ENCODE data around the gene RASA3. TPM values are rescaled to one million over a fixed set of nuclear protein-coding genes. Genes with fewer than 3 reads are reported as not detected.

Gene RASA3
- total RNA-seq, 2 donors from 2014 or later: 39.4 to 44.1 TPM

DNA sequence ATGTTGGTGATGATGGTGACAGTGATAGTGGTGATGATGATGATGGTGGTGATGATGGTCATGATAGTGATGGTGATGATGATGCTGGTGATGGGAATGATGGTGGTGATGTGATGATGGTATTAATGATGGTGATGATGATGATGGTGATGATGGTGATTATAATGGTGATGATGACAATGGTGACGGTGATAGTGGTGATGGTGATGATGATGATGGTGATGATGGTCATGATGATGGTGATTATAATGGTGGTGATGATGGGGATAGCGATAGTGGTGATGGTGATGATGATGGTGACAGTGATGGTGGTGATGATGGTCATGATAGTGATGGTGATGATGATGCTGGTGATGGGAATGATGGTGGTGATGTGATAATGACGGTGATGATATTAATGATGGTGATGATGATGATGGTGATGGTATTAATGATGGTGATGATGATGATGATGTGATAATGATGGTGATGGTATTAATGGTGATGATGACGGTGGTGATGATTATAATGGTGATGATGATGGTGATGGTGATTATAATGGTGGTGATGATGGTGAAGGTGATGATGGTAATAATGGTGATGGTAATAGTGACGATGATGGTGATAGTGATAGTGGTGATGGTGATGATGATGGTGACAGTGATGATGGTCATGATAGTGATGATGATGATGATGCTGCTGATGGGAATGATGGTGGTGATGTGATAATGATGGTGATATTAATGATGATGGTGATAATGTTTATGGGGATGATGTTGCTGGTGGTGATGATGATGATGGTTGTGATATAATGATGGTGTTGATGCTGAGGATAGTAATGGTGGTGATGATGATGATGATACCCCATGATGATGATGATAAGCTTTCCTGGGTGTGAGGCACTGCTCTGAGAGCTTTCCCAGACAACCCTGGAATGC is 166.2 kb downstream of the RASA3 start:
- Mint-ChIP-seq H3K9me3 (no peaks in the 10 kb centered on the region), H3K36me3 (no peaks in the 10 kb centered on the region), H3K27ac (no peak overlapping the region)
- no peak for ATAC-seq
- no peak for DNase-seq (ENCODE audit: low spot score in 2 of 2)

DNA sequence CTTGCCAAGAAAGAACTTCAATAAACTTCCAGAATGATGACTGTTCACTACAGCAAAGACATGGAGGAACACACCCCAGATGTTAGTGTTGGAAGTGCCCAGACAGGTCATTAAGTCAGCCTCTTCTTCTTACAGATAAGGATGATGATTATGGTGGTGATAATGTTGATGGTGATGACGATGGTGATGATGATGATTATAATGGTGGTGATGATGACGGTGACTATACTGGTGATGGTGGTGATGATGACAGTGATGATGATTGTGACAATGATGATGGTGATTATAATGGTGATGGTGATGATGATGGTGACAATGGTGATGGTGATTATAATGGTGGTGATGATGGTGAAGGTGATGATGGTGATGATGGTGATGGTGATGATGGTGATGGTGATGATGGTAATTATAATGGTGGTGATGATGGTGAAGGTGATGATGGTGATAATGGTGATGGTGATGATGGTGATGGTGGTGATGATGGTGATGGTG is 167.0 kb downstream of the RASA3 start:
- H3K27ac Mint-ChIP-seq: no peak overlapping the region
- DNase-seq (ENCODE audit: low spot score in 2 of 2): no peak

DNA sequence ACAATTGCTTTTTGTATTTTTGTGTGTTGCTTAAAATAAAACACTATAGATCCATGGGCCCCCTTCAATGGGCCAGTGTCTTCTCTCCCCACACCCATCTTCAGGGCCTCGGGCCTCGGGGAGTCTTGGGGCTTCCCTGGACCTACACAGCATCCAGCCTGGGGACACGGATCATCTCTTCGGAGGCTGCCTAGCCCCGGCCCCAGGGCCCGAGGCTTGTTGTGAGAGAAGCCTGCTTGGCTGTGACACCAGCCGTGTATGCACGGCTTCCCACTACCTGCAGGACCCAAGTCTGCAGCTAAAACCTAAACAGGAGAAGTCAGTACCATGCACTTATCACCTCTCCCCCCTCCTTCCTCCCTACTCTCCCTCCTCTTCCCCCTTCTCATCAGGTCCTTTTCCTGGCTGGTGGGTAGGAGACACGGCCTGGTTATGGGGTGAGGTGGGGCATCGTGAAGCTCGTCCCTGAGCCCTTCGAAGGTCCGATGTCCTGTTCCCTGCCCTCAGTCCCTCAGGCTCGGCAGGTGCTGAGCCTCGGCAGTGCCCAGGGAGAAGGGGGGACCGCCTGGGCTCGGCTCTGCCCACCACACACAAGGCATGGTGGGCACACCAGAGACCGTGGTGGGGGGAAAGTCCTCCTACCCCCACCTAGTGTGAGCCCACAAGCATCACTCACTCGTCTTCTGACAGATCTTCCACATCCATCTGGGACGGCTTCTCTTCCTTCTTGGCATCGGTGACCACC is 168.0 kb downstream of the RASA3 start:
- H3K27ac Mint-ChIP-seq: no peak overlapping the region
- peaks cover under 1 to 8% of the 10 kb centered on the region in 2 donors for H3K9me3 Mint-ChIP-seq
- peaks cover 8 to 11% of the 10 kb centered on the region in 2 donors for H3K36me3 Mint-ChIP-seq
- DNase-seq (ENCODE audit: low spot score in 2 of 2): no peak
- no peak for ATAC-seq

More for the DNA sequence above, 167.0 kb downstream of the RASA3 start:
- Mint-ChIP-seq H3K36me3 (peaks cover 2% of the 10 kb centered on the region in 2 donors), H3K9me3 (peaks cover 0 to 2% of the 10 kb centered on the region in 2 donors)
- no peak for ATAC-seq

DNA sequence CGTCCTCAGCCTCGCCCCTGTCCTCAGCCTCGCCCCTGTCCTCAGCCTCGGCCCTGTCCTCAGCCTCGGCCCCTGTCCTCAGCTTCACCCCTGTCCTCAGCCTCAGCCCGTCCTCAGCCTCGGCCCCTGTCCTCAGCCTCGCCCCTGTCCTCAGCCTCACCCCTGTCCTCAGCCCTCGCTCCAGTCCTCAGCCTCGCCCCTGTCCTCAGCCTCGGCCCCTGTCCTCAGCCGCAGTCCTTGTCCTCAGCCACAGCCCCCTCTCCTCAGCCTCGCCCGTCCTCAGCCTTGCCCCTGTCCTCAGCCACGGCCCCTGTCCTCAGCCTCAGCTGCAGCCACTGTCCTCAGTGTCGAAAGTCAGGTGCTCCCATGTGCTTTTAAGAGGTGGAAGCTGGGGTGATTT is 169.0 kb downstream of the RASA3 start:
- ATAC-seq (no peak), DNase-seq (ENCODE audit: low spot score in 2 of 2) (no peak)
- H3K9me3 Mint-ChIP-seq: peaks cover 7 to 16% of the 10 kb centered on the region in 2 donors
- H3K27ac Mint-ChIP-seq: peak overlapping the region in 1 of 2 donors; percentile 56
- H3K36me3 Mint-ChIP-seq: peaks cover 15 to 21% of the 10 kb centered on the region in 2 donors

DNA sequence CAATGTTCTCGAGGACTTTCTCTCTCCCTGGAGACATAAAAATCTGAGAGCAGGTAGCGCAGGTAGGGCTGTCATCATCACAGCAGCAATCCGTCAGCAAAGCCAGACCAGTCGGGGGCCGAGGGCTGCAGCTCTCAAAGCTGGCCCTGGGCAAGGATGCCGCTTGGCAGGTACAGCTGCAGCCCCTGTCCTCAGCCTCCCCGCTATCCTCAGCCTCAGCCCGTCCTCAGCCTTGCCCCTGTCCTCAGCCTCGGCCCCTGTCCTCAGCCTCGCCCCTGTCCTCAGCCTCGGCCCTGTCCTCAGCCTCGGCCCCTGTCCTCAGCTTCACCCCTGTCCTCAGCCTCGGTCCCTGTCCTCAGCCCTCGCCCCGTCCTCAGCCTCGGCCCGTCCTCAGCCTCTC is 169.4 kb downstream of the RASA3 start:
- no peak for DNase-seq (ENCODE audit: low spot score in 2 of 2)
- Mint-ChIP-seq H3K27ac (peak overlapping the region in 1 of 2 donors; percentile 56), H3K9me3 (peaks cover 7 to 20% of the 10 kb centered on the region in 2 donors), H3K36me3 (peaks cover 15 to 25% of the 10 kb centered on the region in 2 donors)
- ATAC-seq: no peak

DNA sequence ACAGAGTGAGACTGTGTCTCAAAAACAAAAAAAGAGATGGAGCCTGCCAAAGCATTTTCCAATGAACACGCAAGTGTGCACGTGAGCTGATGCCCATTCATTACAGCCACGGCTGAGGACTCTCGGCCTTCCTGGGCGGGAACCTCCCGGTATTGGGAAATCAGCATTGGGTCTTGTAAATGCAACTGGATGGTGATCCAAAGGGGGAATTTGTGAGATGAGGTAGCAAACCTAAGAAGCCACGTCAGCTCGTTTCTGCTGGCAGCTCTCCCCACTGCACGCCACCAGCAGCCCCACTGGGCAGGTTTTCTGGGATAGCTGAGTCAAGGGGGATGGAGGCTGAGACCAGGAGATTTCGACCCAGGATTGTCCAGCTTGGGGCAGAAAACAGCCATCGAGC is 170.0 kb downstream of the RASA3 start:
- ATAC-seq (no peak), DNase-seq (ENCODE audit: low spot score in 2 of 2) (no peak)
- peak overlapping the region in 1 of 2 donors; percentile 38 for H3K27ac Mint-ChIP-seq
- peaks cover 15 to 30% of the 10 kb centered on the region in 2 donors for H3K36me3 Mint-ChIP-seq
- peaks cover 7 to 20% of the 10 kb centered on the region in 2 donors for H3K9me3 Mint-ChIP-seq

DNA sequence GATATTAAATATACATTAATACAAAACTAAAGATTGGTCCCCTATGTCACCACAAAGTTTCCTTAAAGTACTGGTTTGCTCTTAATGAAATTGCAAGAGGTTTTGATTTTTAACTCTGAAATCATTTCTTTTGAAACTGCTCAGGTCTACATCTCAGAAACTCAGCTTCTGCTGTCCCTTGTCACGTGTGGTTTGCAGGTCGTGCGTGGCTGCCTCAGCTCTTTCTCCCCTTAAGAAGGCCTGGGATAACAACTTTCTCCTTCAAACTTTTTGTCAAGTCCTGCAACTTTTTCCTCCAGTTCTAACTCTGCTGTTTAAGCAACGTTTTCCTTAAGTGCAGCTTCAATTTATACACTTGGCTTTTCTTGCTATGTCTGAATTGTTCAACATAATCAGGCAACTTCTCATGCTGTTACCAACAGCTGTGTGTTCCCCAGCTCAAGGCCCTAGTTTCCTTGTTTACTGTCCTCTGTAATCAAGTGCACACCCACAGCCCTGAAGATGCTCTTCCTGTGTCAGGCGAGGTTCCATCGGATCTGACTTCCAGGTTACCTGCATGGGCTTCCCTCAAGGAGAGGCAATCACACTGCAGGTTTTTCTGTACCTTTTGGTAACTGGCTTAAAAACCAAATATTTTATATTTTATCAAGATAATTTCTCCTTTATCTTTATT is 172.0 kb downstream of the RASA3 start:
- ATAC-seq (no peak), DNase-seq (ENCODE audit: low spot score in 2 of 2) (no peak)
- H3K9me3 Mint-ChIP-seq: peaks cover 10 to 28% of the 10 kb centered on the region in 2 donors
- peaks cover 30 to 38% of the 10 kb centered on the region in 2 donors for H3K36me3 Mint-ChIP-seq
- H3K27ac Mint-ChIP-seq: no peak overlapping the region

DNA sequence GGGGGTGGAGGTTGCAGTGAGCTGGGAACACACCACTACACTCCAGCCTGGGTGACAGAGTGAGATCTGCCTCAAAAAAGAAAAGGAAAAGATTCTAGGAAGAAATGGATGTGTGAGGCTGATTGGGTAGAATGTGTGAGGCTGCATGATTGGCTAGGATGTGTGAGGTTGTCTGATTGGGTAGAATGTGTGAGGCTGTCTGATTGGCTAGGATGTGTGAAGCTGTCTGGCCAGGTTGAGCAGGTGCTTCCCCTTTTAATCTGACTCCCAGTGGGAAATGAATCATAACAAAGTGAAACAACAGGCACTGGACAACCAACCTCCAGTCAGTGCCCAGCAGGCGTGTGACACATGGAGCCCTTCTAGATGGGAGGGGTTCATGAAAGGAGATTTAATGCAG is 173.2 kb downstream of the RASA3 start:
- peak overlapping the region; percentile 33 to 73 for H3K27ac Mint-ChIP-seq
- H3K36me3 Mint-ChIP-seq: peaks cover 40 to 49% of the 10 kb centered on the region in 2 donors
- peaks cover 10 to 34% of the 10 kb centered on the region in 2 donors for H3K9me3 Mint-ChIP-seq
- peak; percentile 28 to 97 for ATAC-seq
- DNase-seq (ENCODE audit: low spot score in 2 of 2): no peak

DNA sequence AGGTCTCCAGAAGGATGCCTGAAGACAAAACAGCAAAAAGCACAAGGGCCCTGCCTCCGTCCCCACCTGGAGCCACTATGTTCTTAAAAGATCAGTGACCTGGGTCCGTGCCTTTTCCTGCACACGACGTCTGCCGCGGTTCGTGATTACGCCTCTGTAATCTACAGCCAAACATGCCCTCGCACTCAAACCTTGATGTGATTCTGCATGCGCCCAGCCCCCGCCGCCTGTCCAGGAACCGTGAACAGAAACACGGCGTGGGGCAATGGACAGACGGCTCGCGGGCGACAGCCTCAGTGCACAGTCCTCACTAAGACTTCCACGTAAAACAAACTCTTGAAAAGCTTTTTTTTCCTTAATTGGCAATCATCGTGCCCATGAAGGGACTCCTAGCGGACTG is 174.1 kb downstream of the RASA3 start:
- H3K9me3 Mint-ChIP-seq: peaks cover 10 to 34% of the 10 kb centered on the region in 2 donors
- H3K36me3 Mint-ChIP-seq: peaks cover 40 to 49% of the 10 kb centered on the region in 2 donors
- ATAC-seq (no peak), DNase-seq (ENCODE audit: low spot score in 2 of 2) (no peak)
- peak overlapping the region in 1 of 2 donors; percentile 37 for H3K27ac Mint-ChIP-seq

DNA sequence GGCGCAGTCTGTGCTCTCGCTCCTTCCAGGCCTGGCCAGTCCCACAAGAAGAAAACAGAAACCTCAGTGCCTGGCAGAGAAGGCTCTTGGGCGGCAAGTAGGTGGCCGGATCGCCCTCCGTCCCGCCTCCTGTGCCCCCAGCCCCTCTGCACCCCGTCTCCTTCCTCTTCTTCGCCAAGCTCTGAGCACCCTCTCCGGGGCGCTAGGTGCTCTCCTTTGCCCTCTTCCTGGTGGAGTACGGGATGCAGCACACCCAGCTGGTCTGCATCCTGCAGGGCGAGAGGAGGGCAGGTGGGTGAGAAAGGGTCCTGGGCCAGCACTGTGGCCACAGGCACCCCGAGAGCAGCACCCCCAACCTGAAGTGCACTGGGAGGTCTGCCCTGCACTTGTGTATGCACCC is 175.9 kb downstream of the RASA3 start:
- H3K9me3 Mint-ChIP-seq: peaks cover 10 to 34% of the 10 kb centered on the region in 2 donors
- peak in 1 of 2 donors; percentile 16 for ATAC-seq
- DNase-seq (ENCODE audit: low spot score in 2 of 2): no peak
- peaks cover 40 to 49% of the 10 kb centered on the region in 2 donors for H3K36me3 Mint-ChIP-seq
- H3K27ac Mint-ChIP-seq: no peak overlapping the region

DNA sequence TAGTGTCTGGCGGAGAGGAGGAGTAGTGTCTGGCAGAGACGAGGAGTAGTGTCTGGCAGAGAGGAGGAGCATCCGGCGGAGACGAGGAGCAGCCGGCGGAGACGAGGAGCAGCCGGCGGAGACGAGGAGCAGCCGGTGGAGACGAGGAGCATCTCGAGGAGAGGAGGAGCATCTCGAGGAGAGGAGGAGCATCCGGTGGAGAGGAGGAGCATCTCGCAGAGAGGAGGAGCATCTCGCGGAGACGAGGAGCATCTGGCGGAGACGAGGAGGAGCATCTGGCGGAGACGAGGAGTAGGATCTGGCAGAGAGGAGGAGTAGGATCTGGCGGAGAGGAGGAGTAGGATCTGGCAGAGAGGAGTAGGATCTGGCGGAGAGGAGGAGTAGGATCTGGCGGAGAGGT is 176.7 kb downstream of the RASA3 start:
- DNase-seq (ENCODE audit: low spot score in 2 of 2) (no peak), ATAC-seq (no peak)
- Mint-ChIP-seq H3K36me3 (peaks cover 40 to 49% of the 10 kb centered on the region in 2 donors), H3K27ac (peak overlapping the region; percentile 79 to 83), H3K9me3 (peaks cover 10 to 34% of the 10 kb centered on the region in 2 donors)

DNA sequence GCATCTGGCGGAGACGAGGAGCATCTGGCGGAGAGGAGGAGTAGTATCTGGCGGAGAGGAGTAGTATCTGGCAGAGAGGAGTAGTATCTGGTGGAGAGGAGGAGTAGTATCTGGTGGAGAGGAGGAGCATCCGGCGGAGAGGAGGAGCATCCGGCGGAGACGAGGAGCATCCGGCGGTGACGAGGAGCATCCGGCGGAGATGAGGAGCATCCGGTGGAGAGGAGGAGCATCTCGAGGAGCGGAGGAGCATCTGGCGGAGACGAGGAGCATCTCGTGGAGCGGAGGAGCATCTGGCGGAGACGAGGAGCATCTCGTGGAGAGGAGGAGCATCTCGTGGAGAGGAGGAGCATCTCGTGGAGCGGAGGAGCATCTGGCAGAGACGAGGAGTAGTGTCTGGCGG is 177.2 kb downstream of the RASA3 start:
- ATAC-seq (no peak), DNase-seq (ENCODE audit: low spot score in 2 of 2) (no peak)
- peaks cover 36 to 44% of the 10 kb centered on the region in 2 donors for H3K36me3 Mint-ChIP-seq
- peak overlapping the region; percentile 79 to 83 for H3K27ac Mint-ChIP-seq
- H3K9me3 Mint-ChIP-seq: peaks cover 10 to 31% of the 10 kb centered on the region in 2 donors

DNA sequence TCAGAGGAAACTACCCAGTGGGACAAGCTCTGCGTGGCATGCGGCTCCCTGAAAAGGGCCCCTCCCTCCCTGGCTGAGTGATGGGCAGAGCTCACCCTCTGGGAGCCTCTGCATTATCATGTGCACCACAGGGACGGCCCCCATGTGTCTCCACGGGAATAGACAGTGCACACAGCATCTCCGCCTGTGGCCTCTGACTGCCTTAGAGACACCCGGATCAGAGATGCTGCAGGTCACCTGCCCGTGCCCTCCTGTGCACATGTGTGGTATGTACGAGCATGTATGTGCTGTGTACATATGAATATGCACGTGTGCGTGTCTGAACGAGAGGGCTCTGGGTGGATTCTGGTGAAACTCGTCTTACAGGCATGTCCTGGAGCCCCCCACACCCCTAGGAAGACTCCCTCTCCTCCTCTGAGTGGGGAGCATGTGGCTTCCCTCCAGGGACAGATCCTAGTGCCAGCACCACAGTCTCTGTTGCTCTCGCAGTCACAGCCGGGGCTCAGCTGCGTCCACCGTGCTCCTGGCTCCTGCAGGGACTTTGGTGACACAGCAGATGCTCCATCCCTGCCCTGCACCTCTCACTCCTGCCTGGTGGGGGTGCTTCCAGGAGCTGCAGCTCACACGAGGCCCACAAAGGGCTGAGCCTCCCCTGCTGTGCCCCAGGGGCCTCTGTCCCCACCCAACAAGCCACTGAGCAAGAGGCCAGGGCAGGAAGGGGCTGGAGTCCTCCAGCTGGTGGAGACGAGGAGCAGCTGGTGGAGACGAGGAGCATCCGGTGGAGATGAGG is 178.2 kb downstream of the RASA3 start:
- Mint-ChIP-seq H3K36me3 (peaks cover 30 to 36% of the 10 kb centered on the region in 2 donors), H3K27ac (peak overlapping the region in 1 of 2 donors; percentile 79)
- ATAC-seq: no peak

DNA sequence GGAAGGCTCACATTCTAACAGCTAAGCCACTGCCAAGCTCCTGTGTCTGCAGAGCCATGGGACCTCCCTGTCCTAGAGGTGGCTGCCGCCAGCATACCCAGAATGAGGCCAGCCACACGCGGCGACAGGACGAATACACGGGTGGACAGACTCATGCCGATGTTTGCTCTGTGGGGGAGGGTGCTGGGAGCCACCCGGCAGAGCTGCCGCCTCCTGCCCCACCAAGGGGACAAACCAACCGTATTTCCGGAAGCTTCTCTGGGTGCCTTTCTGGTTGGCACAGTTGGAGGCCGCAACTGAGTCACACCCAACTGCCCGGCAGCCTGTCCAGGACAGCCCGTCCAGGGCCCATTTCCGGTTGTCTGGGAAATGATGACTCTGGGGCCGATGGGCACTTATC is 178.9 kb downstream of the RASA3 start:
- Mint-ChIP-seq H3K9me3 (peaks cover 4 to 20% of the 10 kb centered on the region in 2 donors), H3K27ac (no peak overlapping the region), H3K36me3 (peaks cover 25 to 29% of the 10 kb centered on the region in 2 donors)
- ATAC-seq (no peak), DNase-seq (ENCODE audit: low spot score in 2 of 2) (no peak)

More for the DNA sequence above, 178.2 kb downstream of the RASA3 start:
- DNase-seq (ENCODE audit: low spot score in 2 of 2): no peak
- H3K9me3 Mint-ChIP-seq: peaks cover 8 to 25% of the 10 kb centered on the region in 2 donors

DNA sequence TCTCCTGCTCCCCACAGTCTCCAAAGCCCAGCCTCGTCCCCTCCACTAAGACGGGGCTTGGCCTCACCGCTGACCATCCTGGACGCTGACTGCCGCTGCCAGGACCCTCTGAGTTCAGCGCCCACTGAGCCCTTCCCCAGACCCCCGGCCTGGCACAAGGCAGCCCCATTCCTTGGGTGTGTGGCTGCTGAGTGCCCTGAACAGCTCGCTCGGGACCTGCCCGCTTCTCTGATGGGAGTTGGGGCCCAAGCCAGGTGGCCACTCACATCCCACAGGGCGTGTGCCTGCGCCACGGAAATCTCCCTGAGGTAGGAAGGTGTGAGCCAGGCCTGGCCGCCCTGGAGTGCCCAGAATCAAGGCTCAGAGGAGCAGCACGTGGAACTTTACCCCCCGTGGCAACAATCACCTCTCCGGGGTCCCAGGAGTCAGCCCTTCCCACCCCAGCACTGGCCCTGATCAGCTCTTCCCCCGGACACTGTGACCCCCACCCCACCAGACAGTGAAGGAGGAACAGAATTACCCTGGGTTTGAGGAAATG is 179.4 kb downstream of the RASA3 start:
- ATAC-seq: no peak
- Mint-ChIP-seq H3K27ac (peak overlapping the region in 1 of 2 donors; percentile 51), H3K36me3 (peaks cover 24 to 25% of the 10 kb centered on the region in 2 donors), H3K9me3 (peaks cover 4 to 15% of the 10 kb centered on the region in 2 donors)
- no peak for DNase-seq (ENCODE audit: low spot score in 2 of 2)

All from activated naive CD4-positive, alpha-beta T cell treated with anti-CD3 and anti-CD28 coated beads, Interleukin-2, amount 50 U/mL, for 72 hours (primary cell).